Fibroblast of skin of left quadriceps (primary cell): ENCODE results near the gene PCNX4.

Experiments used
- DNase-seq, 2 experiments: peaks; one replicate each; pipeline ENCODE4 v3.0.0-alpha.2; 2013; ENCODE audit warnings: low read depth in 2 of 2

PCNX4 gene

DNA sequence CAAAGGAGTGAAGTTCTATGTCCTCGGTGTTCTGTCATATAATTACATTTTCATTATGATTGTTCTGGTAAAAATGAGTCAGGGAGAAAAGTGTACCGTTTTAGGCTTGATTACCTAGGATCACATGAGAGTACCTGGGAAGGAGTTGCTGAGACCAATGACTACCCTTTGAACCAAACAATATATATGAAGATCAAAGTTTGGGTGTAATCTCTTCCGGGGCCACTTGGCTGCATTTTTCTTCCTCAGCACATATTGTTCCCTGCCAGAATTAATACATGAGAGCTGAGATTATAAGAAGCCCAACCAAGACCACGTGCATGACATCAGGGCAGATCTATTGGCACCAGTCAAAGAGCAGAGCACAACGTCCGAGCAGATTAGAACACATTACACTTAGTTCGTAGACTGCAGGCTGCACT is 114.5 kb downstream of the PCNX4 start:
- DNase-seq, result no peak

GRCh38 chr14:60206837-60207533 is 115.3 kb downstream of the PCNX4 start:
- no peak for DNase-seq

GRCh38 chr14:60210703-60211102 is 119.0 kb downstream of the PCNX4 start:
- no peak for DNase-seq

DNA sequence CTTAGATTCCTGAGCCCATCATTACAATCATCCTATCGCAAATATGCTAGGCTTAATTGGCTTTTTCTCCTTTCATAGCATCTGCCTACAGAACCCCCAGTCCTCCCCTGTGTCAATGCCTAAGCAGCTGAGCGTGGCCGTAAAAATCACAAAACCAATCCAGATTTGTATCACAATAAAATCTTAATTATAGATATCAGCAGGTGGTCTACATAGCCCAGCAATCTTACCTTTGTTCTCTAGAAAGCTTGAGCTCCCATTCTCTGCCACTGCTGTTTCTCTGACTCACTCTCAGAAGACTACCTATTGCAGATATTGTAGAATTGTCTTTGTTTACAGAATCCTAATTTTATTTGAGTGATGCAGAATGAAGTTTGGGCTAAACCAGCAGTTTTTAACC is 119.4 kb downstream of the PCNX4 start:
- DNase-seq, result no peak

GRCh38 chr14:60212503-60213371 is 121.0 kb downstream of the PCNX4 start:
- DNase-seq, result no peak

GRCh38 chr14:60214003-60214402 is 122.3 kb downstream of the PCNX4 start:
- DNase-seq, result no peak

DNA sequence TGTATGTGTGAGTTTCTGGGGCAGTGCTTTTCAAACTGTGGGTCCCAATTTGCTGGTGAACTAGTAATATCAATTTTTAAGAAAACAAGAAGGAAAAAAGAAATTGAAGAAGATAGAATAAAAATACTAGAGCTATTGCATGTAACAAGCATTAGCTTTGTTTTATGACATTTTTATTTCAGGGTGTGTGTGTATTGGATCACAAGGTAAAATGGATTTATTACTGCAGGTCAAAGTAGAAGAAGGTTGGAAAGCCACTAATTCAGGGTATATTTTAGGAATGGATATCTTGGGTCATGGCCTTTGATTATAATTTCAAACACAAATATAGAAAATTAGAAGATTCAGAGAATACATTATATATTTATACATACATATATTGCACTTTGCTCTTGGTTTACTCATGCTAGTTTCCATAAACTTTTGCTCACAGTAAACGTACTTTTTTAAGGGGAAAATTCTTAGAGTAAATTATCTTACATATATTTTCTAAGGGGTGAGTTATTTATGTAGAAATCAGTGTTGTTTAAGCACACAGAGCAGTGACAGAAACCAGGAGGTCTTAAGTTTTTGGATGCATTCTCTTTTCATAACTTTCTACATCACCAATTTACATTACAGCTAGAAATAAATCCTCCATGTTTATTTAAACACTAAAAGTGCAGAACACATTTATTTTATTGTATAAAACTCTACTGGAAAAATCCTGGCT is 122.8 kb downstream of the PCNX4 start:
- no peak for DNase-seq

DNA sequence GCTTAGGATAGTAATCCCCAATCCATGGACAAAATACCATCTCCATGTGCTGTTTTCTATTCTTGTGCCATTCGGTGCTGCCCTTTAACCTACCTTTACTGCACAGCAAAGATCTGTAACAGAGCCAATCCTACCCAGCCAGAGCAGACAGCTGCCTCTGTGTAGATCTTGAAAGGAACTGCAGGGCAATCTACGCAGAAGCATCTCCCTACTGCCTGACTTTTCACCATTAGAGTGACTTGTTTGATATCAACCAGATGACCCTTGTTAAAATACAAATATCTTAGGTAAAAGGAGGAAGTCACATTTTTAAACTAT is 123.4 kb downstream of the PCNX4 start:
- DNase-seq, result no peak

DNA sequence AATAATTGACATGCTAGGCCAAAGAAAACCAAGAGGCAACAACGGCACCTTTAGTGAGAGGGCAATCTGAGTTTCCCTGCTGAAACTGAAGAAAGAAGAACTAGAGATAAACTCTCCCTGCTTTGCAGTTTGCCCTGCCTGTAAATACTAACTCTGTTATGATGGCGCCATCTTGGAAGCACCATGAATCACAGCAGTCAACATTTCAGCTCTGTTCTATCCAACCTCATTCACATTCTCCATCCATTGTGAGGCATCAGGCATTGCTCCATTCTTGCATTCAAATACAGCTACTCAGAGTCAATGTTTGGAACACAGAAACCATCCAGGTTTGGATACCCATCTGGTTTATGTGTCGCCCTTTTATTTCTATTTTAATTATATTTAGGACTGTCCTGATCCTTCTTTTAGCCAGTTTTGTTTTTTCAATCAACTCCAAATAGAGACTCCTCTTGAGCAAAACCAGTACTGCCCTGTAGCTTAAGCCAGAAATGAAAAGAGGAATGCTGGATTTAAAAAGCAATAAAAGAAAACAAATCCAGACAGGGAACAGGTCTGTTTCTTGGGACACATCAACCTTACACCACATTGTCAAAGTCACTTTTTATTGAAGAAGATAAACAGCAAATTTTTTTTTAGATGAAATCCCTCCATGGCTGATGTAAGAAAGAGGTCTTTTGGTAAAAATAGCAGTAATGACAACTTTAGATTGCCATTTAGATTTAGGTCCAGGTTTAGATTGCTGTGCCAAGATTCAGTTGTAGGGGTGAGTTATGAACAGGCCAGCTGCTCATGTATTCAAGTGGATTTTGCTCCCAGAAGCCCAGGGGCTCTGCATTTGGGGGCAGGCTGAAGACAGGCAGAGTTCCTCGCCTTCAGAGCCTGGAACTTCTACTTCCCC is 124.0 kb downstream of the PCNX4 start:
- no peak for DNase-seq

DNA sequence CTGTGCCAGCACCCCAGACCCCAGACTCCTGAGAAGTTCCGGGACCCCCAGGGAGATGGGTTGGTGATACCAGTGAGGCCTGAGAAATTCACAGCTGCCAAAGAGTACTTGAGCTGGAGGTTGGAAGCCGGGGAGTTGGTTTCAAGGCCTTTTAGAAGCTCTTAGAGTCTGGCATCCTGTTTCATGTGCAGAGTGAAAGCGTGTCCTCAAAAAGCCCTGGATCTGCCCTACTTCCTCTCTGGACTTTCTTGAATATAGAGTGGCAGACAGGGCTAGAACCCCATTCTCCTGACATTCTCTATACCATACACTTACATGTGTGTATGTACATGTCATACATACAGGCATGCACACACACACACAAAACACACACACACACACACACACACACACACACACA is 126.0 kb downstream of the PCNX4 start:
- no peak for DNase-seq
